GM23338 (cell line): Measurements from ENCODE around the gene KRTAP10-10. TPM values are rescaled to one million over a fixed set of nuclear protein-coding genes. Genes with fewer than 3 reads are reported as not detected.

Experiments used
- ATAC-seq: fragments of 200-7000 bp; cut with Tn5 transposase; 3 replicates; pipeline ENCODE4 v1.9.1; 2020
- DNase-seq: peaks from one replicate; pipeline ENCODE4 v3.0.0-alpha.2; 2015; ENCODE audit warnings: low spot score
- H2AFZ ChIP-seq: fragments of 200-600 bp; sonication (generic); 2 replicates; pipeline ENCODE4 v1.8.0; 2016; ENCODE audit warnings: antibody characterized with exemption, mild to moderate bottlenecking, moderate library complexity
- H3F3A ChIP-seq: fragments of 200-600 bp; sonication (generic); replicated peaks from 2 replicates; pipeline ENCODE4 v1.8.0; 2017; ENCODE audit warnings: antibody characterized with exemption, mixed run types, low read depth
- H3K27ac ChIP-seq: fragments of 200-600 bp; sonication (generic); 2 replicates; pipeline ENCODE4 v1.6.1; 2016; ENCODE audit warnings: low read depth
- H3K27me3 ChIP-seq: fragments of 200-600 bp; sonication (generic); 2 replicates; pipeline ENCODE4 v1.8.0; 2016; ENCODE audit warnings: mild to moderate bottlenecking, mixed run types, moderate library complexity; ENCODE audit not compliant: insufficient read depth
- H3K36me3 ChIP-seq: fragments of 200-600 bp; sonication (generic); 2 replicates; pipeline ENCODE4 v1.8.0; 2016; ENCODE audit warnings: mild to moderate bottlenecking; ENCODE audit not compliant: insufficient read depth
- H3K4me1 ChIP-seq: fragments of 200-600 bp; sonication (generic); 2 replicates; pipeline ENCODE4 v1.8.0; 2016; ENCODE audit warnings: mild to moderate bottlenecking, moderate library complexity; ENCODE audit not compliant: insufficient read depth
- H3K4me2 ChIP-seq: fragments of 200-600 bp; sonication (generic); 2 replicates; pipeline ENCODE4 v1.7.1; 2017; ENCODE audit warnings: mixed run types
- H3K4me3 ChIP-seq: fragments of 200-600 bp; sonication (generic); 2 replicates; pipeline ENCODE4 v1.6.1; 2016; ENCODE audit warnings: mixed run types
- H3K79me2 ChIP-seq: fragments of 200-600 bp; sonication (generic); replicated peaks from 2 replicates; pipeline ENCODE4 v1.8.0; 2017; ENCODE audit warnings: mild to moderate bottlenecking; ENCODE audit not compliant: insufficient read depth
- H3K9me2 ChIP-seq: fragments of 200-600 bp; sonication (generic); 2 replicates; pipeline ENCODE4 v1.8.0; 2017; ENCODE audit not compliant: insufficient read depth
- H4K20me1 ChIP-seq: fragments of 200-600 bp; sonication (generic); replicated peaks from 2 replicates; pipeline ENCODE4 v1.8.0; 2017; ENCODE audit warnings: mild to moderate bottlenecking; ENCODE audit not compliant: insufficient read depth
- H3K27ac Mint-ChIP-seq: 2 replicates; pipeline ENCODE4 v1.8.0; 2020; ENCODE audit warnings: inconsistent platforms, mild to moderate bottlenecking, moderate library complexity, mixed read lengths
- H3K27me3 Mint-ChIP-seq: 3 replicates; pipeline ENCODE4 v1.8.0; 2022; ENCODE audit warnings: low read depth, mild to moderate bottlenecking, moderate library complexity, mixed read lengths, inconsistent platforms; ENCODE audit not compliant: insufficient read depth, poor library complexity
- H3K36me3 Mint-ChIP-seq: 3 replicates; pipeline ENCODE4 v1.8.0; 2021; ENCODE audit warnings: low read depth, mild to moderate bottlenecking, inconsistent platforms, moderate library complexity, mixed read lengths
- H3K4me1 Mint-ChIP-seq: 3 replicates; pipeline ENCODE4 v1.8.0; 2020; ENCODE audit warnings: mild to moderate bottlenecking, inconsistent platforms, mixed read lengths
- H3K4me3 Mint-ChIP-seq: 3 replicates; pipeline ENCODE4 v1.8.0; 2021; ENCODE audit warnings: moderate library complexity, mild to moderate bottlenecking, inconsistent platforms, mixed read lengths
- H3K9me3 Mint-ChIP-seq: 3 replicates; pipeline ENCODE4 v1.8.0; 2020; ENCODE audit warnings: moderate library complexity, mild to moderate bottlenecking, inconsistent platforms, mixed read lengths
- CREB1 ChIP-seq: fragments of 250-450 bp; sonication (Bioruptor Pico); IDR thresholded peaks from 2 replicates; pipeline ENCODE4 v1.5.0; 2020; ENCODE audit warnings: low read depth, mild to moderate bottlenecking, moderate library complexity
- EZH2 ChIP-seq: fragments of 200-600 bp; sonication (generic); IDR thresholded peaks from one replicate; pipeline ENCODE4 v1.8.0; 2017; ENCODE audit warnings: antibody characterized with exemption, mild to moderate bottlenecking, low read depth; ENCODE audit not compliant: unreplicated experiment
- EZH2phosphoT487 ChIP-seq: fragments of 200-600 bp; sonication (generic); IDR thresholded peaks from one replicate; pipeline ENCODE4 v1.8.1; 2018; ENCODE audit warnings: antibody characterized with exemption; ENCODE audit not compliant: unreplicated experiment
- JUNB ChIP-seq: IDR thresholded peaks from one replicate; pipeline ENCODE4 v1.6.1; 2016; ENCODE audit warnings: antibody characterized with exemption; ENCODE audit not compliant: unreplicated experiment
- NANOG ChIP-seq: IDR thresholded peaks from 2 replicates; pipeline ENCODE4 v1.6.1; 2016; ENCODE audit warnings: antibody characterized with exemption, borderline replicate concordance
- POLR2AphosphoS5 ChIP-seq: IDR thresholded peaks from 2 replicates; pipeline ENCODE4 v1.6.1; 2016; ENCODE audit warnings: antibody characterized with exemption, low read depth
- STAT1 ChIP-seq: IDR thresholded peaks from one replicate; pipeline ENCODE4 v1.6.1; 2016; ENCODE audit warnings: antibody characterized with exemption; ENCODE audit not compliant: unreplicated experiment
- ZNF114 ChIP-seq: fragments of 250-450 bp; sonication (Bioruptor Pico); IDR thresholded peaks from 2 replicates; pipeline ENCODE4 v1.5.0; 2020; ENCODE audit warnings: mild to moderate bottlenecking, moderate library complexity
- ZNF331 ChIP-seq: fragments of 250-450 bp; sonication (Bioruptor Pico); IDR thresholded peaks from 2 replicates; pipeline ENCODE4 v1.5.0; 2020; ENCODE audit warnings: low read depth, mild to moderate bottlenecking, moderate library complexity
- polyA plus RNA-seq: library from polyadenylated mRNA; unstranded; fragments of >200 nt; fragmentation: Nextera tagmentation; extraction: Ambion mirVana; gene quantifications from 2 replicates; pipeline ENCODE4 v1.2.1, GENCODE V29; 2016
- total RNA-seq: library from RNA; depleted of rRNA; stranded (reverse); fragments of >200 nt; shearing (Covaris generic); gene quantifications from 2 replicates; pipeline ENCODE4 v1.2.3, GENCODE V29; 2014
- TF ChIP-seq, protein P1 (sequence below): IDR thresholded peaks from 2 replicates; pipeline ENCODE4 v1.6.1; 2016; ENCODE audit warnings: antibody characterized with exemption
- TF ChIP-seq, protein P2 (sequence below), 2 experiments: fragments of 200-600 bp in 1 of 2; sonication (generic) in 1 of 2; conservative IDR thresholded peaks; 2 replicates each; pipeline versions ENCODE4 v1.5.1 to v1.6.1; 2016 to 2017; ENCODE audit warnings: antibody characterized with exemption in 2 of 2, low read depth in 2 of 2, mild to moderate bottlenecking in 2 of 2, moderate library complexity in 1 of 2
- TF ChIP-seq, protein P3 (sequence below): IDR thresholded peaks from one replicate; pipeline ENCODE4 v1.6.1; 2018; ENCODE audit warnings: antibody characterized with exemption; ENCODE audit not compliant: unreplicated experiment
- TF ChIP-seq, protein P4 (sequence below): fragments of 250-450 bp; sonication (Bioruptor Pico); IDR thresholded peaks from 2 replicates; pipeline ENCODE4 v1.5.0; 2020; ENCODE audit warnings: mild to moderate bottlenecking, moderate library complexity

KRTAP10-10 gene
- total and polyA plus RNA-seq, 2 experiments from 2014 or later = not detected

DNA sequence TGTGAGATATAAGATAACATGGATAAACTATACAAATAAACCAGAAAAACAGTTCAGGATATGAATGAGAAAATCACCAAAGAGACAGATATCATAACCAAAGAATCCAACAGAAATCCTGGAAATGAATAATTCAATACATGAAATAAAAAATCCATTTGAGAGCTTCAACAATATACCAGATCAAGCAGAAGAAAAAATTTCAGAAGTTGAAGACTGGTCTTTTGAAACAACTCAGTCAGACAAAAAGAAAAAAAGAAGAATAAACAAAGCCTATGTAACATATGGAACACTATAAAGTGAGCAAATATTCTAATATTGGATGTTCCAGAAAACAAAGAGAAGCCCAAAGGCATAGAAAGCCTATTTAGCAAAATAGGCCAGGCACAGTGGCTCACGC, 34.8 kb downstream of the KRTAP10-10 start (continued):
- no peak for TF ChIP-seq POLR2AphosphoS5
- no peak for TF ChIP-seq JUNB
- no peak for TF ChIP-seq STAT1
- TF ChIP-seq ZNF114 (CRISPR knock-in tag) = no peak
- no peak for TF ChIP-seq CREB1 (CRISPR knock-in tag)
- TF ChIP-seq, protein P1, sequence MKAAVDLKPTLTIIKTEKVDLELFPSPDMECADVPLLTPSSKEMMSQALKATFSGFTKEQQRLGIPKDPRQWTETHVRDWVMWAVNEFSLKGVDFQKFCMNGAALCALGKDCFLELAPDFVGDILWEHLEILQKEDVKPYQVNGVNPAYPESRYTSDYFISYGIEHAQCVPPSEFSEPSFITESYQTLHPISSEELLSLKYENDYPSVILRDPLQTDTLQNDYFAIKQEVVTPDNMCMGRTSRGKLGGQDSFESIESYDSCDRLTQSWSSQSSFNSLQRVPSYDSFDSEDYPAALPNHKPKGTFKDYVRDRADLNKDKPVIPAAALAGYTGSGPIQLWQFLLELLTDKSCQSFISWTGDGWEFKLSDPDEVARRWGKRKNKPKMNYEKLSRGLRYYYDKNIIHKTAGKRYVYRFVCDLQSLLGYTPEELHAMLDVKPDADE = no peak
- no peak for TF ChIP-seq EZH2
- no peak for TF ChIP-seq EZH2phosphoT487

DNA sequence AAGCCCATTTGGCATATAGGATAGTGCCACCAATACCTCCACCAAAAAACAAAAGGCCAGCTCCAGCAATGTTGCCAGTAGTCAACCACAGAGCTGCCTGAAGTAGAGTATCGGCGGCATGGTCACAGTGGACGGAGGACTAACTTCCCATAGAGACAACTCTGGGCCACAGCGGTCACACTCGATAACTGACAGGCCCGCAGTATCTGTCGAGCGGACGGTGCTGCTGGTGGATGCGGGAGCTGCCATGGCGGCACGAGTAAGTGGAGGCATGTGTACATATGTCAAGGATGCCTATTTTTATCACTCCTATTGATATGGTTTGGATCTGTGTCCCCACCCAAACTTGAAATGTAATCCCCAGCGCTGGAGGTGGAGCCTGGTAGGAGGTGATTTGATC, 40.7 kb downstream of the KRTAP10-10 start:
- DNase-seq = no peak
- ATAC-seq = no peak
- TF ChIP-seq ZNF114 (CRISPR knock-in tag) = no peak
- no peak for TF ChIP-seq CREB1 (CRISPR knock-in tag)
- no peak for TF ChIP-seq EZH2
- no peak for TF ChIP-seq JUNB
- no peak for TF ChIP-seq EZH2phosphoT487
- TF ChIP-seq, protein P2, sequence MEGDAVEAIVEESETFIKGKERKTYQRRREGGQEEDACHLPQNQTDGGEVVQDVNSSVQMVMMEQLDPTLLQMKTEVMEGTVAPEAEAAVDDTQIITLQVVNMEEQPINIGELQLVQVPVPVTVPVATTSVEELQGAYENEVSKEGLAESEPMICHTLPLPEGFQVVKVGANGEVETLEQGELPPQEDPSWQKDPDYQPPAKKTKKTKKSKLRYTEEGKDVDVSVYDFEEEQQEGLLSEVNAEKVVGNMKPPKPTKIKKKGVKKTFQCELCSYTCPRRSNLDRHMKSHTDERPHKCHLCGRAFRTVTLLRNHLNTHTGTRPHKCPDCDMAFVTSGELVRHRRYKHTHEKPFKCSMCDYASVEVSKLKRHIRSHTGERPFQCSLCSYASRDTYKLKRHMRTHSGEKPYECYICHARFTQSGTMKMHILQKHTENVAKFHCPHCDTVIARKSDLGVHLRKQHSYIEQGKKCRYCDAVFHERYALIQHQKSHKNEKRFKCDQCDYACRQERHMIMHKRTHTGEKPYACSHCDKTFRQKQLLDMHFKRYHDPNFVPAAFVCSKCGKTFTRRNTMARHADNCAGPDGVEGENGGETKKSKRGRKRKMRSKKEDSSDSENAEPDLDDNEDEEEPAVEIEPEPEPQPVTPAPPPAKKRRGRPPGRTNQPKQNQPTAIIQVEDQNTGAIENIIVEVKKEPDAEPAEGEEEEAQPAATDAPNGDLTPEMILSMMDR (conservative IDR thresholded peaks at IDR 0.05; ENCODE audit: low read depth in 2 of 2) = no peak
- no peak for TF ChIP-seq STAT1
- TF ChIP-seq POLR2AphosphoS5 = no peak
- TF ChIP-seq, protein P3, sequence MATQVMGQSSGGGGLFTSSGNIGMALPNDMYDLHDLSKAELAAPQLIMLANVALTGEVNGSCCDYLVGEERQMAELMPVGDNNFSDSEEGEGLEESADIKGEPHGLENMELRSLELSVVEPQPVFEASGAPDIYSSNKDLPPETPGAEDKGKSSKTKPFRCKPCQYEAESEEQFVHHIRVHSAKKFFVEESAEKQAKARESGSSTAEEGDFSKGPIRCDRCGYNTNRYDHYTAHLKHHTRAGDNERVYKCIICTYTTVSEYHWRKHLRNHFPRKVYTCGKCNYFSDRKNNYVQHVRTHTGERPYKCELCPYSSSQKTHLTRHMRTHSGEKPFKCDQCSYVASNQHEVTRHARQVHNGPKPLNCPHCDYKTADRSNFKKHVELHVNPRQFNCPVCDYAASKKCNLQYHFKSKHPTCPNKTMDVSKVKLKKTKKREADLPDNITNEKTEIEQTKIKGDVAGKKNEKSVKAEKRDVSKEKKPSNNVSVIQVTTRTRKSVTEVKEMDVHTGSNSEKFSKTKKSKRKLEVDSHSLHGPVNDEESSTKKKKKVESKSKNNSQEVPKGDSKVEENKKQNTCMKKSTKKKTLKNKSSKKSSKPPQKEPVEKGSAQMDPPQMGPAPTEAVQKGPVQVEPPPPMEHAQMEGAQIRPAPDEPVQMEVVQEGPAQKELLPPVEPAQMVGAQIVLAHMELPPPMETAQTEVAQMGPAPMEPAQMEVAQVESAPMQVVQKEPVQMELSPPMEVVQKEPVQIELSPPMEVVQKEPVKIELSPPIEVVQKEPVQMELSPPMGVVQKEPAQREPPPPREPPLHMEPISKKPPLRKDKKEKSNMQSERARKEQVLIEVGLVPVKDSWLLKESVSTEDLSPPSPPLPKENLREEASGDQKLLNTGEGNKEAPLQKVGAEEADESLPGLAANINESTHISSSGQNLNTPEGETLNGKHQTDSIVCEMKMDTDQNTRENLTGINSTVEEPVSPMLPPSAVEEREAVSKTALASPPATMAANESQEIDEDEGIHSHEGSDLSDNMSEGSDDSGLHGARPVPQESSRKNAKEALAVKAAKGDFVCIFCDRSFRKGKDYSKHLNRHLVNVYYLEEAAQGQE = no peak
- TF ChIP-seq, protein P4, sequence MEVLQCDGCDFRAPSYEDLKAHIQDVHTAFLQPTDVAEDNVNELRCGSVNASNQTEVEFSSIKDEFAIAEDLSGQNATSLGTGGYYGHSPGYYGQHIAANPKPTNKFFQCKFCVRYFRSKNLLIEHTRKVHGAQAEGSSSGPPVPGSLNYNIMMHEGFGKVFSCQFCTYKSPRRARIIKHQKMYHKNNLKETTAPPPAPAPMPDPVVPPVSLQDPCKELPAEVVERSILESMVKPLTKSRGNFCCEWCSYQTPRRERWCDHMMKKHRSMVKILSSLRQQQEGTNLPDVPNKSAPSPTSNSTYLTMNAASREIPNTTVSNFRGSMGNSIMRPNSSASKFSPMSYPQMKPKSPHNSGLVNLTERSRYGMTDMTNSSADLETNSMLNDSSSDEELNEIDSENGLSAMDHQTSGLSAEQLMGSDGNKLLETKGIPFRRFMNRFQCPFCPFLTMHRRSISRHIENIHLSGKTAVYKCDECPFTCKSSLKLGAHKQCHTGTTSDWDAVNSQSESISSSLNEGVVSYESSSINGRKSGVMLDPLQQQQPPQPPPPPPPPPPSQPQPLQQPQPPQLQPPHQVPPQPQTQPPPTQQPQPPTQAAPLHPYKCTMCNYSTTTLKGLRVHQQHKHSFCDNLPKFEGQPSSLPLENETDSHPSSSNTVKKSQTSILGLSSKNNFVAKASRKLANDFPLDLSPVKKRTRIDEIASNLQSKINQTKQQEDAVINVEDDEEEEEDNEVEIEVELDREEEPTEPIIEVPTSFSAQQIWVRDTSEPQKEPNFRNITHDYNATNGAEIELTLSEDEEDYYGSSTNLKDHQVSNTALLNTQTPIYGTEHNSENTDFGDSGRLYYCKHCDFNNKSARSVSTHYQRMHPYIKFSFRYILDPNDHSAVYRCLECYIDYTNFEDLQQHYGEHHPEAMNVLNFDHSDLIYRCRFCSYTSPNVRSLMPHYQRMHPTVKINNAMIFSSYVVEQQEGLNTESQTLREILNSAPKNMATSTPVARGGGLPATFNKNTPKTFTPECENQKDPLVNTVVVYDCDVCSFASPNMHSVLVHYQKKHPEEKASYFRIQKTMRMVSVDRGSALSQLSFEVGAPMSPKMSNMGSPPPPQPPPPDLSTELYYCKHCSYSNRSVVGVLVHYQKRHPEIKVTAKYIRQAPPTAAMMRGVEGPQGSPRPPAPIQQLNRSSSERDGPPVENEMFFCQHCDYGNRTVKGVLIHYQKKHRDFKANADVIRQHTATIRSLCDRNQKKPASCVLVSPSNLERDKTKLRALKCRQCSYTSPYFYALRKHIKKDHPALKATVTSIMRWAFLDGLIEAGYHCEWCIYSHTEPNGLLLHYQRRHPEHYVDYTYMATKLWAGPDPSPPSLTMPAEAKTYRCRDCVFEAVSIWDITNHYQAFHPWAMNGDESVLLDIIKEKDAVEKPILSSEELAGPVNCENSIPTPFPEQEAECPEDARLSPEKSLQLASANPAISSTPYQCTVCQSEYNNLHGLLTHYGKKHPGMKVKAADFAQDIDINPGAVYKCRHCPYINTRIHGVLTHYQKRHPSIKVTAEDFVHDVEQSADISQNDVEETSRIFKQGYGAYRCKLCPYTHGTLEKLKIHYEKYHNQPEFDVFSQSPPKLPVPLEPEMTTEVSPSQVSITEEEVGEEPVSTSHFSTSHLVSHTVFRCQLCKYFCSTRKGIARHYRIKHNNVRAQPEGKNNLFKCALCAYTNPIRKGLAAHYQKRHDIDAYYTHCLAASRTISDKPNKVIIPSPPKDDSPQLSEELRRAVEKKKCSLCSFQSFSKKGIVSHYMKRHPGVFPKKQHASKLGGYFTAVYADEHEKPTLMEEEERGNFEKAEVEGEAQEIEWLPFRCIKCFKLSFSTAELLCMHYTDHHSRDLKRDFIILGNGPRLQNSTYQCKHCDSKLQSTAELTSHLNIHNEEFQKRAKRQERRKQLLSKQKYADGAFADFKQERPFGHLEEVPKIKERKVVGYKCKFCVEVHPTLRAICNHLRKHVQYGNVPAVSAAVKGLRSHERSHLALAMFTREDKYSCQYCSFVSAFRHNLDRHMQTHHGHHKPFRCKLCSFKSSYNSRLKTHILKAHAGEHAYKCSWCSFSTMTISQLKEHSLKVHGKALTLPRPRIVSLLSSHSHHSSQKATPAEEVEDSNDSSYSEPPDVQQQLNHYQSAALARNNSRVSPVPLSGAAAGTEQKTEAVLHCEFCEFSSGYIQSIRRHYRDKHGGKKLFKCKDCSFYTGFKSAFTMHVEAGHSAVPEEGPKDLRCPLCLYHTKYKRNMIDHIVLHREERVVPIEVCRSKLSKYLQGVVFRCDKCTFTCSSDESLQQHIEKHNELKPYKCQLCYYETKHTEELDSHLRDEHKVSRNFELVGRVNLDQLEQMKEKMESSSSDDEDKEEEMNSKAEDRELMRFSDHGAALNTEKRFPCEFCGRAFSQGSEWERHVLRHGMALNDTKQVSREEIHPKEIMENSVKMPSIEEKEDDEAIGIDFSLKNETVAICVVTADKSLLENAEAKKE = no peak
- TF ChIP-seq NANOG = no peak
- TF ChIP-seq ZNF331 (CRISPR knock-in tag) = no peak

More for the DNA sequence above, 40.7 kb downstream of the KRTAP10-10 start:
- Mint-ChIP-seq H3K9me3 (peaks cover 2% of the 10 kb centered on the region; the same call in 2 of the 3 replicates), H3K4me3 (no peak overlapping the region), H3K4me1 (no peaks in the 10 kb centered on the region), H3K27ac (no peak overlapping the region), H3K36me3 (no peaks in the 10 kb centered on the region), H3K27me3 (no peaks in the 10 kb centered on the region)
- Histone ChIP-seq H3F3A (no peaks in the 10 kb centered on the region), H2AFZ (no peak overlapping the region), H3K79me2 (no peaks in the 10 kb centered on the region), H3K36me3 (no peaks in the 10 kb centered on the region), H3K27me3 (no peaks in the 10 kb centered on the region), H3K4me2 (no peak overlapping the region), H3K27ac (no peak overlapping the region), H3K4me3 (no peak overlapping the region), H3K9me2 (no peaks in the 10 kb centered on the region; the same call in 1 of the 2 replicates), H4K20me1 (no peaks in the 10 kb centered on the region), H3K4me1 (no peaks in the 10 kb centered on the region)
